HCT116 (cell line): ENCODE data around the gene ARHGAP18. TPM values are rescaled to one million over a fixed set of nuclear protein-coding genes. Genes with fewer than 3 reads are reported as not detected.

ENCODE experiments used
- ATAC-seq: fragments of 200-7000 bp; cut with Tn5 transposase; 2 replicates; pipeline ENCODE4 v1.9.1; 2020; ENCODE audit warnings: mild to moderate bottlenecking, moderate library complexity
- BruUV-seq: library from RNA; stranded (reverse); fragments of 400-500 nt; replicated peaks from 2 replicates; lab custom pipeline; 2021; lab: Mats Ljungman, UMichigan
- CTCF ChIA-PET: fragments of 300-600 bp; sonication (Branson Sonifier 250); formaldehyde crosslinking; loops from one replicate; lab custom pipeline; 2021; ENCODE audit warnings: antibody characterized with exemption; lab: Charles Lee
- POLR2A ChIA-PET: fragments of 300-600, 350-600 bp; sonication (Branson Sonifier 250); formaldehyde crosslinking; loops from one replicate; lab custom pipeline; 2021; ENCODE audit warnings: antibody characterized with exemption; lab: Charles Lee
- RAD21 ChIA-PET, 2 experiments: fragments of 300-600 bp; sonication (Branson Sonifier 250); formaldehyde crosslinking; loops; one replicate each; lab custom pipeline; 2023; ENCODE audit warnings: low total read pairs in 2 of 2; ENCODE audit not compliant: uncharacterized antibody in 2 of 2, unreplicated experiment in 2 of 2, low non-redundant PET in 1 of 2; lab: Charles Lee
- DNase-seq: peaks from one replicate; pipeline ENCODE4 v3.0.0-alpha.2; 2010; ENCODE audit warnings: low read depth, low spot score
- H2AFZ ChIP-seq: fragments of 200-600 bp; shearing (Covaris generic), sonication (generic); 2 replicates; pipeline ENCODE4 v1.6.1; 2017; ENCODE audit warnings: low read depth, mixed run types, mixed read lengths, antibody characterized with exemption, low read length; ENCODE audit not compliant: poor library complexity, severe bottlenecking
- H3K27ac ChIP-seq: 2 replicates; pipeline ENCODE4 v1.5.1; 2012; ENCODE audit warnings: low read depth, low read length
- H3K27me3 ChIP-seq: fragments of 200-600 bp; sonication (generic); 2 replicates; pipeline ENCODE4 v1.6.1; 2016; ENCODE audit warnings: mixed run types, low read length, mixed read lengths; ENCODE audit not compliant: insufficient read depth
- H3K36me3 ChIP-seq, 2 experiments: fragments of 200-500 bp in 1 of 2; fragments of 200-600 bp in 1 of 2; sonication (Bioruptor generic) in 1 of 2; sonication (generic) in 1 of 2; 2 replicates each; pipeline versions ENCODE4 v1.5.1 to v1.6.1; 2014 to 2016; ENCODE audit warnings: low read length in 2 of 2, inconsistent platforms in 1 of 2, mixed read lengths in 1 of 2, mixed run types in 1 of 2; ENCODE audit not compliant: insufficient read depth in 2 of 2, control insufficient read depth in 1 of 2
- H3K4me1 ChIP-seq, 2 experiments: fragments of 200-600 bp in 1 of 2; sonication (generic) in 1 of 2; 2 replicates each; pipeline versions ENCODE4 v1.5.1 to v1.6.1; 2012 to 2017; ENCODE audit warnings: low read length in 2 of 2, inconsistent platforms in 1 of 2, mild to moderate bottlenecking in 1 of 2, mixed read lengths in 1 of 2, mixed run types in 1 of 2, moderate library complexity in 1 of 2; ENCODE audit not compliant: insufficient read depth in 2 of 2, control insufficient read depth in 1 of 2
- H3K4me2 ChIP-seq: fragments of 200-600 bp; sonication (generic); 2 replicates; pipeline ENCODE4 v1.6.1; 2017; ENCODE audit warnings: mixed run types, low read length, mixed read lengths
- H3K4me3 ChIP-seq, 2 experiments: fragments of 200-600 bp in 1 of 2; sonication (generic) in 1 of 2; replicated peaks in 1 of 2; 2 replicates each; pipeline ENCODE4 v1.5.1; 2011 to 2016; ENCODE audit warnings: low read length in 2 of 2, control low read depth in 1 of 2, low read depth in 1 of 2, mild to moderate bottlenecking in 1 of 2, mixed read lengths in 1 of 2, mixed run types in 1 of 2
- H3K79me2 ChIP-seq: fragments of 200-600 bp; sonication (generic); 2 replicates; pipeline ENCODE4 v1.6.1; 2017; ENCODE audit warnings: mild to moderate bottlenecking, mixed run types, low read length, moderate library complexity, mixed read lengths; ENCODE audit not compliant: insufficient read depth
- H3K9ac ChIP-seq: fragments of 200-600 bp; sonication (generic); 2 replicates; pipeline ENCODE4 v1.6.1; 2016; ENCODE audit warnings: low read length, mixed read lengths
- H3K9me2 ChIP-seq: fragments of 200-600 bp; sonication (generic), shearing (Covaris generic); 2 replicates; pipeline ENCODE4 v1.6.1; 2017; ENCODE audit warnings: mixed run types, mild to moderate bottlenecking, moderate library complexity; ENCODE audit not compliant: insufficient read depth
- H3K9me3 ChIP-seq, 2 experiments: fragments of 200-500 bp in 1 of 2; fragments of 200-600 bp in 1 of 2; sonication (Bioruptor generic) in 1 of 2; sonication (generic) in 1 of 2; 2 replicates each; pipeline ENCODE4 v1.6.1; 2014 to 2017; ENCODE audit warnings: low read length in 2 of 2, mixed read lengths in 2 of 2, inconsistent platforms in 1 of 2, low read depth in 1 of 2, mild to moderate bottlenecking in 1 of 2, mixed run types in 1 of 2, moderate library complexity in 1 of 2; ENCODE audit not compliant: control insufficient read depth in 1 of 2, insufficient read depth in 1 of 2
- H4K20me1 ChIP-seq: fragments of 200-600 bp; sonication (generic), shearing (Covaris generic); 2 replicates; pipeline ENCODE4 v1.6.1; 2017; ENCODE audit warnings: mixed run types, mild to moderate bottlenecking, moderate library complexity; ENCODE audit not compliant: insufficient read depth
- CBX3 ChIP-seq: IDR thresholded peaks from 2 replicates; pipeline ENCODE4 v1.6.1; 2012; ENCODE audit warnings: low read depth
- CEBPB ChIP-seq: IDR thresholded peaks from 2 replicates; pipeline ENCODE4 v1.6.1; 2012; ENCODE audit warnings: low read depth
- ELF1 ChIP-seq: IDR thresholded peaks from 2 replicates; pipeline ENCODE4 v1.6.1; 2012; ENCODE audit warnings: low read depth, borderline replicate concordance
- EZH2 ChIP-seq: fragments of 200-600 bp; sonication (generic); IDR thresholded peaks from 2 replicates; pipeline ENCODE4 v1.6.1; 2017; ENCODE audit warnings: antibody characterized with exemption, mixed run types
- JUND ChIP-seq: IDR thresholded peaks from 2 replicates; pipeline ENCODE4 v1.6.1; 2012
- POLR2A ChIP-seq: IDR thresholded peaks from 2 replicates; pipeline ENCODE4 v1.7.0; 2011; ENCODE audit warnings: borderline replicate concordance; ENCODE audit not compliant: insufficient read depth, insufficient read length; ENCODE audit errors: extremely low read depth
- SIN3A ChIP-seq: IDR thresholded peaks from 2 replicates; pipeline ENCODE4 v1.6.1; 2012; ENCODE audit warnings: low read depth
- SP1 ChIP-seq: IDR thresholded peaks from 2 replicates; pipeline ENCODE4 v1.6.1; 2012; ENCODE audit warnings: low read depth
- SRF ChIP-seq: IDR thresholded peaks from 2 replicates; pipeline ENCODE4 v1.6.1; 2012; ENCODE audit warnings: low read depth
- TCF7L2 ChIP-seq: IDR thresholded peaks from 2 replicates; pipeline ENCODE4 v1.7.0; 2011; ENCODE audit warnings: borderline replicate concordance, inconsistent platforms; ENCODE audit not compliant: insufficient read depth, insufficient read length; ENCODE audit errors: extremely low read depth
- YY1 ChIP-seq: IDR thresholded peaks from 2 replicates; pipeline ENCODE4 v1.6.1; 2011; ENCODE audit warnings: low read length, low read depth, moderate library complexity, mild to moderate bottlenecking; ENCODE audit not compliant: insufficient replicate concordance; ENCODE audit errors: extremely low read depth
- ZFX ChIP-seq: fragments of 450-650 bp; IDR thresholded peaks from 2 replicates; pipeline ENCODE4 v1.6.1; 2017
- intact Hi-C: fragments of 100-400 bp; cut with micrococcal nuclease; formaldehyde crosslinking; loops from 2 replicates; pipeline ENCODE4 v1.10.0; 2022
- total RNA-seq: library from RNA; stranded (reverse); gene quantifications from one replicate; pipeline ENCODE4 v1.2.1, GENCODE V29; 2021; ENCODE audit not compliant: unreplicated experiment
- TF ChIP-seq, protein P1 (sequence below), 3 experiments: fragments of 200-600 bp in 1 of 3; sonication (generic) in 1 of 3; IDR thresholded peaks in 2 of 3; conservative IDR thresholded peaks in 1 of 3; 2 replicates each; pipeline ENCODE4 v1.5.1; 2012 to 2017; ENCODE audit warnings: low read depth in 2 of 3, low read length in 2 of 3, antibody characterized with exemption in 1 of 3, borderline replicate concordance in 1 of 3, control low read depth in 1 of 3, mild to moderate bottlenecking in 1 of 3, mixed read lengths in 1 of 3, mixed run types in 1 of 3, moderate library complexity in 1 of 3; ENCODE audit not compliant: insufficient read depth in 1 of 3
- TF ChIP-seq, protein P2 (sequence below): IDR thresholded peaks from 2 replicates; pipeline ENCODE4 v1.6.1; 2012
- TF ChIP-seq, protein P3 (sequence below): IDR thresholded peaks from 2 replicates; pipeline ENCODE4 v1.6.1; 2012
- TF ChIP-seq, protein P4 (sequence below): IDR thresholded peaks from 2 replicates; pipeline ENCODE4 v1.6.1; 2011; ENCODE audit warnings: mild to moderate bottlenecking, low read length, moderate library complexity; ENCODE audit not compliant: insufficient replicate concordance; ENCODE audit errors: extremely low read depth

ARHGAP18 gene
- total RNA-seq, 1 experiment from 2014 or later: 70.3 TPM

DNA sequence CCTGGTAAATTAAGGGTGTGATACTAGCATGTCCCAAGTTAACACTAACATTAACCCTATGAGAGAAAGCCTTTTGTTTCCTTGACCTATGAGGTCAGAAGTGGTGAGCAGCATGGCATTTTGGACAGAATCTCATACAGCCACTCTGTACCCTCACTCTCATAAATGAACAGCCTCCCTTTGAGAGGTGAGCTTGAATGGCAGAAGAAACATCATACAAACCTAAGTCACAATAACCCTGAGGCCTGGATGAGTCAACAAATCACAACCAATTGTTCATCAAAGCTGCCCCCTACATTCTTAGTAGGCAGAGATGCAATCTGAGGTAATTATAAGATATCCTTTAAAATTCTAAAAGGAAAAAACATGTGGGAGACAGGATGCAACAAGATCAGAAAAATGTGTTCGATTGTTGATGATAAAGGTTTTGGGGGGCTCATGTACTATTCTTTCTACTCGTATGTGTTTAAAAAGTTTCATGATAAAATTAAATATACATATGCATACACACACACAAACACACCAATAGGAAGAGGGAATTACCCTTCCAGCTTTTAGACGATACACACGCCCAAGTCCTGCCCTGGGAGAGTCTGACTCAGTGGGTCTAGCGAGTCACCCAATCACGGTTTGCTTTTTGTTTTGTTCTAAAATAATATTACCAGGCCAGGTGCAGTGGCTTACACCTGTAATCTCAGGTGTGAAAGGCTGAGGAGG, 117.3 kb downstream of the ARHGAP18 start:
- no peak overlapping the region for H3K4me2 ChIP-seq
- TF ChIP-seq, protein P1, sequence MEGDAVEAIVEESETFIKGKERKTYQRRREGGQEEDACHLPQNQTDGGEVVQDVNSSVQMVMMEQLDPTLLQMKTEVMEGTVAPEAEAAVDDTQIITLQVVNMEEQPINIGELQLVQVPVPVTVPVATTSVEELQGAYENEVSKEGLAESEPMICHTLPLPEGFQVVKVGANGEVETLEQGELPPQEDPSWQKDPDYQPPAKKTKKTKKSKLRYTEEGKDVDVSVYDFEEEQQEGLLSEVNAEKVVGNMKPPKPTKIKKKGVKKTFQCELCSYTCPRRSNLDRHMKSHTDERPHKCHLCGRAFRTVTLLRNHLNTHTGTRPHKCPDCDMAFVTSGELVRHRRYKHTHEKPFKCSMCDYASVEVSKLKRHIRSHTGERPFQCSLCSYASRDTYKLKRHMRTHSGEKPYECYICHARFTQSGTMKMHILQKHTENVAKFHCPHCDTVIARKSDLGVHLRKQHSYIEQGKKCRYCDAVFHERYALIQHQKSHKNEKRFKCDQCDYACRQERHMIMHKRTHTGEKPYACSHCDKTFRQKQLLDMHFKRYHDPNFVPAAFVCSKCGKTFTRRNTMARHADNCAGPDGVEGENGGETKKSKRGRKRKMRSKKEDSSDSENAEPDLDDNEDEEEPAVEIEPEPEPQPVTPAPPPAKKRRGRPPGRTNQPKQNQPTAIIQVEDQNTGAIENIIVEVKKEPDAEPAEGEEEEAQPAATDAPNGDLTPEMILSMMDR (IDR thresholded peaks at IDR 0.05 in 2 of 3, conservative IDR thresholded peaks at IDR 0.05 in 1 of 3; ENCODE audit: borderline replicate concordance in 1 of 3, insufficient read depth in 1 of 3, low read depth in 2 of 3, low read length in 2 of 3): no peak
- TF ChIP-seq CEBPB: no peak
- TF ChIP-seq, protein P2, sequence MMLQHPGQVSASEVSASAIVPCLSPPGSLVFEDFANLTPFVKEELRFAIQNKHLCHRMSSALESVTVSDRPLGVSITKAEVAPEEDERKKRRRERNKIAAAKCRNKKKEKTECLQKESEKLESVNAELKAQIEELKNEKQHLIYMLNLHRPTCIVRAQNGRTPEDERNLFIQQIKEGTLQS: no peak
- TF ChIP-seq SIN3A: no peak
- TF ChIP-seq YY1: no peak
- TF ChIP-seq TCF7L2: no peak
- no peak for TF ChIP-seq SRF
- TF ChIP-seq, protein P3, sequence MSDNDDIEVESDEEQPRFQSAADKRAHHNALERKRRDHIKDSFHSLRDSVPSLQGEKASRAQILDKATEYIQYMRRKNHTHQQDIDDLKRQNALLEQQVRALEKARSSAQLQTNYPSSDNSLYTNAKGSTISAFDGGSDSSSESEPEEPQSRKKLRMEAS: no peak
- no peak for TF ChIP-seq SP1
- TF ChIP-seq, protein P4, sequence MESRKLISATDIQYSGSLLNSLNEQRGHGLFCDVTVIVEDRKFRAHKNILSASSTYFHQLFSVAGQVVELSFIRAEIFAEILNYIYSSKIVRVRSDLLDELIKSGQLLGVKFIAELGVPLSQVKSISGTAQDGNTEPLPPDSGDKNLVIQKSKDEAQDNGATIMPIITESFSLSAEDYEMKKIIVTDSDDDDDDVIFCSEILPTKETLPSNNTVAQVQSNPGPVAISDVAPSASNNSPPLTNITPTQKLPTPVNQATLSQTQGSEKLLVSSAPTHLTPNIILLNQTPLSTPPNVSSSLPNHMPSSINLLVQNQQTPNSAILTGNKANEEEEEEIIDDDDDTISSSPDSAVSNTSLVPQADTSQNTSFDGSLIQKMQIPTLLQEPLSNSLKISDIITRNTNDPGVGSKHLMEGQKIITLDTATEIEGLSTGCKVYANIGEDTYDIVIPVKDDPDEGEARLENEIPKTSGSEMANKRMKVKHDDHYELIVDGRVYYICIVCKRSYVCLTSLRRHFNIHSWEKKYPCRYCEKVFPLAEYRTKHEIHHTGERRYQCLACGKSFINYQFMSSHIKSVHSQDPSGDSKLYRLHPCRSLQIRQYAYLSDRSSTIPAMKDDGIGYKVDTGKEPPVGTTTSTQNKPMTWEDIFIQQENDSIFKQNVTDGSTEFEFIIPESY: no peak
- TF ChIP-seq ELF1: no peak
- TF ChIP-seq POLR2A: no peak
- TF ChIP-seq EZH2: no peak
- no peak for TF ChIP-seq ZFX
- no peak for TF ChIP-seq JUND
- no peak for TF ChIP-seq CBX3
- TF ChIP-seq, all 23 proteins: peak for 0
- 0 out of 2 replicates have a peak overlapping the region, but pooled peaks have one; percentile 7 for H3K27ac ChIP-seq
- intact Hi-C loops: no loop called here
- H3K27me3 ChIP-seq: no peaks in the 10 kb centered on the region
- peaks cover 8 to 19% of the 10 kb centered on the region in 2 experiments; a peak in 2 of 4 replicates for H3K4me1 ChIP-seq
- DNase-seq (no peak), ATAC-seq (no peak)
- no peak overlapping the region for H3K9ac ChIP-seq
- H4K20me1 ChIP-seq: no peaks in the 10 kb centered on the region
- BruUV-seq: no TSS peak
- ChIA-PET POLR2A (no interaction called here), RAD21 (no interaction called here), CTCF (no interaction called here)
- H3K9me3 ChIP-seq: no peaks in the 10 kb centered on the region
- no peak overlapping the region for H2AFZ ChIP-seq
- H3K36me3 ChIP-seq: peaks cover 12 to 17% of the 10 kb centered on the region in 2 experiments; a peak in 3 of 4 replicates
- no peaks in the 10 kb centered on the region for H3K9me2 ChIP-seq
- no peaks in the 10 kb centered on the region for H3K79me2 ChIP-seq
- H3K4me3 ChIP-seq: no peak overlapping the region
